GM12891 (cell line): ENCODE measurements around the gene MZT2B.

ENCODE experiments used
- PAX5 ChIP-seq: IDR thresholded peaks from 2 replicates; pipeline ENCODE4 v1.6.1; 2011; ENCODE audit warnings: low read length, moderate library complexity, mild to moderate bottlenecking; ENCODE audit not compliant: insufficient read depth, severe bottlenecking
- POLR2A ChIP-seq: IDR thresholded peaks from 2 replicates; pipeline ENCODE4 v1.6.1; 2011; ENCODE audit warnings: low read depth, low read length, control low read depth
- POLR2AphosphoS5 ChIP-seq: IDR thresholded peaks from 2 replicates; pipeline ENCODE4 v1.6.1; 2011; ENCODE audit warnings: low read depth, low read length, control low read depth
- POU2F2 ChIP-seq: IDR thresholded peaks from 2 replicates; pipeline ENCODE4 v1.6.1; 2011; ENCODE audit warnings: low read depth, mild to moderate bottlenecking, control low read depth, low read length, moderate library complexity
- SPI1 ChIP-seq: IDR thresholded peaks from 2 replicates; pipeline ENCODE4 v1.6.1; 2011; ENCODE audit warnings: low read depth, low read length, control low read depth
- TAF1 ChIP-seq: IDR thresholded peaks from 2 replicates; pipeline ENCODE4 v1.6.1; 2011; ENCODE audit warnings: low read depth, low read length, control low read depth

GRCh38 chr2:130185436-130185835 lies 3.4 kb downstream of the MZT2B start:
- TF ChIP-seq POU2F2 (no peak), TAF1 (no peak), POLR2A (no peak), SPI1 (no peak), POLR2AphosphoS5 (no peak), PAX5 (no peak)
